HG02870 (cell line): ENCODE results near the gene PODXL2.
"Not testable (repeated sequence)": the region's sequence is repeated elsewhere in the genome, so short reads cannot be mapped to it uniquely, and the experiment has no call there.

Experiments
- ATAC-seq: cut with Tn5 transposase; IDR thresholded peaks from one replicate; pipeline ENCODE4 v1.9.1; 2021; ENCODE audit warnings: mild to moderate bottlenecking, moderate library complexity; ENCODE audit not compliant: unreplicated experiment

The PODXL2 gene

GRCh38 chr3:127688022-127688415 lies 59.0 kb downstream of the PODXL2 start:
- ATAC-seq = no peak

DNA sequence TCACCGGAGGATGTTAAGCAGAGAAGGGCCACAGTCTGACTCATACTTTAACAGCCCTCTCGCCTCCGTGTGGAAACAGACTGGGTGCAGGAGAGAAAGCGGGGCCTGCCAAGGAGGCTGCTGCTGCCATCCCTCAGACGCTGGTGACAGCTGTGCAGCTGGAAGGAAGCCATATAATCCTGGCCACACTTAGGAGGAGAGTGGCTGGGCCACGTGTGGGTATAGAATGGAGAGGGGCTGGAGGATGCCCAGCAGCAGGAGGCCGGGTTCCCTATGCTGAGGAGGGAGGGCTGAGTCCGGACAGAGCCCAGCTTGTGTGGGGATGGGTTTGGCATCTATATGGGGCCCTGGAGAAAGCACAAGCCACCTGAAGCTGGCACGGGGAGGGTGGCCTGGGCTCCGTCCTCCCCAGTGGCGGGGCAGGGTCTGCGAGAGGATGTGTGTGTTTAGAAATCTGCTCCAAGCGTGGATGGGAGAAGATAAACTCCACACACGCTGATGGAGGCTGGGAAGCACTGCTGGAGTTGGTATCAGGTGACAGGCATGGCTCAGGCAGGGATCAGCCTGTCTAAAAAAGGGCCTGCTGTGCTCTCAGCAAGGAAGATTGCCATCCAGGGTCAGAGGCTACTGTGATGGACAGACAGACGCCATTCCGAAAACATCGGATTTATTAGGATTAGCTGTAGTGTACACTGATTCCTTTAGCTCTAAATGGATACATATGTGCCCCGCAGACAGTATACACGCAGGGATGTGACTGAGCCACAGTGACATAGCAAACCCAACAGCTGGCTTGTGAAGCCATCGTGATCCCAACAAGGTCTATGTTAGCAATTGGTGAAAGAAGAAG lies 59.7 kb downstream of the PODXL2 start:
- ATAC-seq = no peak

- ATAC-seq = no peak
These were observed 60.4 kb downstream of the PODXL2 start for GRCh38 chr3:127689266-127689860.

GRCh38 chr3:127690106-127690505 lies 61.1 kb downstream of the PODXL2 start:
- no peak for ATAC-seq

GRCh38 chr3:127690823-127691452 lies 62.0 kb downstream of the PODXL2 start:
- ATAC-seq = no peak

GRCh38 chr3:127691489-127691888 lies 62.5 kb downstream of the PODXL2 start:
- no peak for ATAC-seq

DNA sequence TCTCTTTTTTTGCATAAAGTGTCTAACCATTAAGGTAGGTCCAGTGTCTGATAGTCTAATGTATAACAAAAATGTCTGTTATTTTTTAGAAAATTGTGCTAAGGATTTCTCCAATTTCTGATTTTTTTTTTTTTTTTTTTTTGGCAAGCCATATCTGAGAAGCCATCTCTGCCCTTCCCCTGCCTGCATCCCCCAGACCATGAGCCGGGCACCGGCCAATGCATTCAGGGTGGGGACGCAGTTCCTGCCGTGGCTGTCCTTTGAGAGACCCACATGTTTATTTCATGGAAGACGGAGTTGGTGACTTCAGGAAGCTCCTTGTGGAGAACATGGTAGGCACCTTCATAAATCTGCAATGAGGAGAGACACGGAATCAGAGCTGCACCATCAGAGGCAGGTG lies 63.0 kb downstream of the PODXL2 start:
- no peak for ATAC-seq

DNA sequence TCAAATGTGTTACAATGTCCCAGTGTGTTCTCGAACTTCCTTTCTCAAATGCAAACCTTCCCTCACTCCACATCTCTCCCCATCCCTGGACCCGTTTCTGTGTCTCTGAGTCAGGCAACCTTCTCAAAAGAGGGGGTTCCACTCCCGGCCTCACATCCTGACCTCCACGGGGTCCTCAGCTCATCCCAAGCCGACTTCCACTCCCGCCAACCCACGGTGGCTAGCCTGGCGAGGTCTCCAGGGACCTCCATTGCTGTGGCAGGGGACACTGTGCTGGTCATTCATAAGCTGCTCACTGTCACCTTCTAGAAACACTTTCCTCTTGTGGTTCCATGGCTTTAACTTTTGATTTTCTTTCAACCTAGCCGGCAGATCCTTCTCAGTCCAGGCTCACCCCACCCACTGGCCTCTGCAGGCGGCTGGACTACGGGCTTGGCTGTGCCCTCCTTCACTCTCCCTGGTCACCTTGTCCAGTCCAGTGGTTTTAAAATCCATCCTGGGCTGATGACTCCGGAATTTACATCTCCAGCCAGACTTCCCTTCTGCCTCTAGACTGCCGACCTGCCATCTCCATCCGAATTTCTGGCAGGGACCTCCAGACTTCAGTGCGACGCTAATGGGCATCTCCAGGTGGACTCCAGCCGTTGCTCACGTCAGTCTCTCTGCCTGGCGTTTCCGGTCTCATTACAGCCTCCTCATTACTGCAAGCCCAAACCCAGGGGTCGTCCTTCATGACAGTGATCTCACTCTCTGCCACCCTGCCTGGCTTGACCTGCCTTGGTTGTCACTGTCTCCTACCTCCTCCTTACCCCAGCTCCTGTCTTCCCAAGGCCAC lies 63.7 kb downstream of the PODXL2 start:
- no peak for ATAC-seq

- no peak for ATAC-seq
These were observed 64.4 kb downstream of the PODXL2 start for GRCh38 chr3:127693336-127693843.

GRCh38 chr3:127694467-127695215 lies 65.7 kb downstream of the PODXL2 start:
- no peak for ATAC-seq

- ATAC-seq = peak; percentile 65
These were observed 68.7 kb downstream of the PODXL2 start for GRCh38 chr3:127697551-127698240.

DNA sequence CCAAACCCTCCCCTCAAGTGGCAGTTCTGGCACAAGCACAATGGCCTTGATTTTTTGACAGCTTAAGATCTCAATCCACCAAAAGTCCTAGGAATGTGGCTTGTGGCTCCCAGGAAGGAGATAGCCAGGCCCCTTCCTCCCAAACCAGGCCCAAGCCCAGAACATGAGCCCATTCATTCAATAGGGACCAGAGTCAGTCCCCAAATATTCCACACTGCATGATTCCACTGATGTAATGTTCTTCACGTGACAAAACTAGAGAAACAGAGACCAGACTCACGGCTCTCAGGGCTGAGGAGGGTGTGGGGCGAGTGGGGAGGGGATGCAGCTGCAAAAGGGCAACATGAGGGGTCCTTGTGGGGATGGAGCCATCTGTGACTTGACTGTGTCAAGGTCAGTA lies 69.3 kb downstream of the PODXL2 start:
- no peak for ATAC-seq

DNA sequence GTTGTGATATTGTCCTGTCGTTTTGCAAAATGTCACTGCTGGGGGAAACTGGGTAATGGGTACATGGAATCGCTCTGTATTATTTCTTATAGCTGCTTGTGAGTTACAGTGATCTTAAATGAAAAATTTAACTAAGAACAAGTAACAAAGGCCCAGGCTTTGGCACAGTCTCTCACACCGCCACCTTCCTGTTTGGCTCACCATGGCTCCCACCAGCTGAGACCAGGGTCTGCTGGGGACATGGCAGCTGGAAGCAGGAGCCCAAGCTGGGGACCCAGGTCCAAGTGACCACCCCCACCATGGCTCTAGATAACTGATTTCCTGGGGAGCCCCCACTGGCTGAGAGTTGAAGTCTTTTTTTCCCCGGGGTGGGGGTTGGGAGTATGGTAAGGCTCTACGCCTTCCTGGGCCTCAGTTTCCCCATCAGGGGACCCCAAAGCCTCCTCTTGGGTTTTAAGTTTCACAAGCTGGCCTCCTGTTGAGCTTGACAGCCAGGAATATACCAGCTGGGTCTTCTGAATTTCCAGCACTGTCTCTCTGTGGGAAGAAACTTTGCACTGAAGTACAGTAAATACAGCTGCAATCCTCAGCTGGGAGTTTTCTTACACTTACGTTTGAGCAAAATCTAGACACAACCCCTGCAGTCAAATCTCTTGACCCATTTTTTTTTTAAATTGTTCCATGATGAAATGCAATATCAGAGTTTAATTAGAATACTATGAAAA lies 69.9 kb downstream of the PODXL2 start:
- no peak for ATAC-seq

DNA sequence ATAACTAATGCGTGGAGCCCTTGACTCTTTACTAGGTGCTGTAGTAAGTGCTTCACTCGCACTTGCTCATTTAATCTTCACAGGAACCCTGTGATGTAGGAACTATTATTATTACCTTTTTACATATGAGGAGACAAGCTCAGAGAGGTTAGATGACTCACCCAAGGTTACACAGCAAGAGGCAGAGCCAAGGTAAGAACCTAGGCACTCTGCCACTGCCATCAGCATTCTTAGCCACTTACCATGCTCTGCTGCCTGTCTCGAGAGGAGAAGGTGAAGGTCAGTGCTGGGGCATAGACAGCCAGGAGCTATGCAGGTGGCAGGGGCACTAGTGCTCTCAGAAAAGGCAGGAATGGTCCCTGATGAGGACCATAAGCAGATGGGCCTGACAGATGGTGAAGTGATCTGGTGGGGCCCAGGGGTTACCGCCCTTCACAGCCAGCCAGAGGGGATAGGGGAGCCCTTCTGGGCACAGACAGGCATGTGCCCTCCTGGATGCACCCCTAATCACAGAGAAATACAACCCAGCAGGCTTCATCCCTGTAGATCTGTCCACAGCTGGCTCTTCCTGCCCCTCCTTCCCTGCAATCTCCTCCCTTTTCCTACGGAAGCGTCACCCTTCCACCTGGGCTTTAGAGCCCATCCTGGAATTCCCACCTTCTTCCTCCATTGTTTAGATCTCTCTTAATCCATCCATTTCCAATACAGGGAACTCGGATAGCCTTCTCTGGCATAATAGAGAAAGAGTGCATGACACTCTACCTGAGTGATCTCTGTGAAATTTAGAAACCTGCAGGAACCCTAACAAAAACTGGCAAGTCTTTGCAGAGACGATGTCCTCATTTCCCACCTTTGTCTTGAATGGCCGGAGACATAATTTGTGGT lies 70.7 kb downstream of the PODXL2 start:
- no peak for ATAC-seq

DNA sequence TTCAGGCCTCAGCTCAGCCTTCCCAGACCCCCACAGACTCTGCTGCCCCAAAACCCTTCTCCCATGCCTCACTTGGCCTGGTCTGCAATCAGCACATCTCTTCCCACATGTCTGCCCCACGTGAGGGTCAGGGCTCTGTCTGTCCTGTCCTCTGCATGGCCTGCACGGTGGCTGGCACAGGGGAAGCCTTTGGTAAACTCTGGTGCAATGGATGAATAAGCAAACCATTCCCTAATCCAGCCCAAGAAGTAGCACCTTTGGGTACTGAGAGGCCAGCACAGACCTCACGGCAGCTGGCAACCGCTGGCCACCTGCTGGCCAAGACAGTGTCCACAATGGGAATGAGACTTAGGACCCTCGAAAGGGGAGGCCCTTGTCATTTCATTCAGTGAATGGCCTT lies 71.4 kb downstream of the PODXL2 start:
- no peak for ATAC-seq

DNA sequence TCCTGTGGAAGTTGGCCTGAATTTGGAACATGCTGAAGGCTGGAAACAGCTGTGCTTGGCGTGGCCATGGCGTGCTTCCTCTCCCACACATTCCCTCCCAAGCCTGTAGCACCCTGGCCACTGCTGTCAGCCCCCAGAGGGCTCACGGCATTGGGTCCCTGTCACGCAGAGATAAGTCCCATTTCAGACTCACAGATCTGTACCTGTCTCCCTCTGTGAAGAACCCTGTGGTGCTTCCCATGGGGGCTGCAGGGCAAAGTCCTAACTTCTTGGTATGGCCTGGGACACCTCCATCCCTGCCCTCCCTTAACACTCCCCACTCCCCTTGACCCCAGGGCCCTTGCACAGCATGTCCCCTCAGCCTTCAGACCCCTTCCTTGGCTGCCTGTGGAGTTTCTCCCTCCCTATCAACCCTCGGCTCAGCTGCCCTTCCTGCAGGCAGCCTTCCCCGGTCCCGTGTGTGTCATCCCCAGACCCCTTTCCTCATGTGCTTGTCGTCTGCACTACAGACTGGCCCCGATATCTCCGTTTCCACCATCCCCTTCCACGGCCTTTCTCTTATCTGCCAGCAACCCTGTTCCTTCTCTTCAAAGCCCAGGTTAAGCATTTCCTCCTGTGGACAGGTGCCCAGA lies 72.4 kb downstream of the PODXL2 start:
- no peak for ATAC-seq

DNA sequence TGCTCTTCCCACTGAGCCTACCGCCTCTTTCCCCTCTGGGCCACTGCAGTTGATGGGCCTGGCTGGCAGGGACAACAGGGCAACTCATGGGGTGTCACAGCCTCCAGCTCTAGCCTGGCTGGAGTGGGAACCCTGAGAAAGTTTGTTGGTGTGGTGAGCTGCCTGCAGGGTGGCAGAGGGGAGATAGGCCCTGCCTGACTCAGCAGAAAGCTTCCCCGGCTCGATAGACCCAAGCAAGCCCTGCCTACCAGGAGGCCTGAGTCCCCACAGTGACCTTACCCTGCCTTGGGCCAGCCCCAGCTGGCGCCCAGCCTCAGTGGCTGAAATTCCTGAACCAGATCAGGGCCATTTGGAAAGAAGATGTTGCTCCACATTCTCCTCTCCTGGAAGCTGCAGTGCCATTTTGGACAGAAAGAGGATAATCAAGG lies 73.2 kb downstream of the PODXL2 start:
- ATAC-seq = no peak

DNA sequence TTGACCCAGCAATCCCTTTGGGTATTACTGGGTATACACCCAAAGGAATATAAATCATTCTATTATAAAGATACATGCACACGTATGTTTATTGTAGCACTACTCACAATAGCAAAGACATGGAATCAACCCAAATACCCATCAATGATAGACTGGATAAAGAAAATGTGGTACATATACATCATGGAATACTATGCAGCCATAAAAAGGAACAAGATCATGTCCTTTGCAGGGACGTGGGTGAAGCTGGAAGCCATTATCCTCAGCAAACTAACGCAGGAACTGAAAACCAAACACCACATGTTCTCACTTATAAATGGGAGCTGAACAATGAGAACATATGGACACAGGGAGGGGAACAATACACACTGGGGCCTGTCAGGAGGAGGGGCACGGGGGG lies 75.9 kb downstream of the PODXL2 start:
- ATAC-seq = not testable (repeated sequence)
